GM18858 (cell line): Measurements from ENCODE around the gene CTCFL.
"Not testable (repeated sequence)": the region's sequence is repeated elsewhere in the genome, so short reads cannot be mapped to it uniquely, and the experiment has no call there.

ENCODE experiments used
- ATAC-seq: cut with Tn5 transposase; IDR thresholded peaks from one replicate; pipeline ENCODE4 v1.9.1; 2021; ENCODE audit not compliant: unreplicated experiment

CTCFL gene

GRCh38 chr20:57536771-57537724 is 12.1 kb upstream of the CTCFL start:
- ATAC-seq, result no peak

GRCh38 chr20:57536120-57536708 is 11.3 kb upstream of the CTCFL start:
- no peak for ATAC-seq

- ATAC-seq, result no peak
Measured at GRCh38 chr20:57535297-57535696, 10.4 kb upstream of the CTCFL start.

- no peak for ATAC-seq
Measured at GRCh38 chr20:57532104-57532503, 7.2 kb upstream of the CTCFL start.

GRCh38 chr20:57530327-57530981 is 5.5 kb upstream of the CTCFL start:
- no peak for ATAC-seq

- ATAC-seq, result no peak
Measured at GRCh38 chr20:57529810-57530209, 4.9 kb upstream of the CTCFL start.

GRCh38 chr20:57529160-57529585 is 4.2 kb upstream of the CTCFL start:
- no peak for ATAC-seq

- ATAC-seq, result no peak
Measured at GRCh38 chr20:57528148-57528547, 3.2 kb upstream of the CTCFL start.

- ATAC-seq, result no peak
Measured at GRCh38 chr20:57527728-57528127, 2.8 kb upstream of the CTCFL start.

- ATAC-seq, result no peak
Measured at GRCh38 chr20:57526885-57527460, 2.0 kb upstream of the CTCFL start.

GRCh38 chr20:57526087-57526884 is 1.3 kb upstream of the CTCFL start:
- ATAC-seq, result no peak

- no peak for ATAC-seq
Measured at GRCh38 chr20:57525328-57526086, 567 bp upstream of the CTCFL start.

- ATAC-seq, result no peak
Measured at GRCh38 chr20:57523782-57524181, 1.2 kb downstream of the CTCFL start.

GRCh38 chr20:57522380-57523140 is 2.4 kb downstream of the CTCFL start:
- ATAC-seq, result no peak

- no peak for ATAC-seq
Measured at GRCh38 chr20:57517904-57518303, 7.0 kb downstream of the CTCFL start.

- no peak for ATAC-seq
Measured at GRCh38 chr20:57514273-57514751, 10.6 kb downstream of the CTCFL start.

- ATAC-seq, result no peak
Measured at GRCh38 chr20:57513199-57513598, 11.7 kb downstream of the CTCFL start.

- no peak for ATAC-seq
Measured at GRCh38 chr20:57512432-57512831, 12.5 kb downstream of the CTCFL start.

GRCh38 chr20:57511709-57512108 is 13.2 kb downstream of the CTCFL start:
- ATAC-seq, result not testable (repeated sequence)
